Neural cell (in vitro differentiated cells): ENCODE measurements around the gene ESRP2. TPM values are rescaled to one million over a fixed set of nuclear protein-coding genes. Genes with fewer than 3 reads are reported as not detected.

Source experiments
- H2AFZ ChIP-seq: fragments of 200-600, 300-800 bp; sonication (generic), shearing (Covaris generic); 2 replicates; pipeline ENCODE4 v1.6.0; 2014; ENCODE audit warnings: low read depth, mild to moderate bottlenecking, antibody characterized with exemption, low read length, moderate library complexity
- H3F3A ChIP-seq: fragments of 200-600 bp; shearing (Covaris generic); 2 replicates; pipeline ENCODE4 v1.6.1; 2016; ENCODE audit warnings: mild to moderate bottlenecking, moderate library complexity, mixed read lengths, antibody characterized with exemption, low read length; ENCODE audit not compliant: insufficient read depth, poor library complexity, severe bottlenecking
- H3K27ac ChIP-seq: fragments of 200-600, 300-800 bp; sonication (generic), shearing (Covaris generic); 2 replicates; pipeline ENCODE4 v1.5.1; 2014; ENCODE audit warnings: mild to moderate bottlenecking, low read length, moderate library complexity
- H3K27me3 ChIP-seq: fragments of 300-800, 200-600 bp; sonication (generic), shearing (Covaris generic); 2 replicates; pipeline ENCODE4 v1.6.0; 2014; ENCODE audit warnings: mild to moderate bottlenecking, low read depth, low read length, moderate library complexity; ENCODE audit not compliant: insufficient read depth
- H3K36me3 ChIP-seq: fragments of 300-800, 200-600 bp; sonication (generic), shearing (Covaris generic); 2 replicates; pipeline ENCODE4 v1.5.1; 2014; ENCODE audit warnings: mild to moderate bottlenecking, antibody characterized with exemption, low read length, moderate library complexity; ENCODE audit not compliant: insufficient read depth
- H3K4me2 ChIP-seq: fragments of 300-800, 200-600 bp; sonication (generic), shearing (Covaris generic); 2 replicates; pipeline ENCODE4 v1.6.0; 2014; ENCODE audit warnings: mild to moderate bottlenecking, low read length
- H3K4me3 ChIP-seq: fragments of 300-800, 200-600 bp; sonication (generic), shearing (Covaris generic); 2 replicates; pipeline ENCODE4 v1.5.1; 2014; ENCODE audit warnings: mild to moderate bottlenecking, low read length, moderate library complexity
- H3K79me2 ChIP-seq: fragments of 200-600 bp; shearing (Covaris generic); replicated peaks from 2 replicates; pipeline ENCODE4 v1.6.0; 2014; ENCODE audit warnings: mild to moderate bottlenecking, low read length, moderate library complexity; ENCODE audit not compliant: insufficient read depth
- H3K9ac ChIP-seq: fragments of 300-800, 200-600 bp; sonication (generic), shearing (Covaris generic); 2 replicates; pipeline ENCODE4 v1.6.1; 2016; ENCODE audit warnings: mild to moderate bottlenecking, low read length, mixed read lengths
- H3K9me2 ChIP-seq: fragments of 200-600 bp; shearing (Covaris generic); 2 replicates; pipeline ENCODE4 v1.6.1; 2016; ENCODE audit warnings: mild to moderate bottlenecking, low read length, mixed read lengths; ENCODE audit not compliant: insufficient read depth
- H3K9me3 ChIP-seq: fragments of 200-600, 300-800 bp; sonication (generic), shearing (Covaris generic); 2 replicates; pipeline ENCODE4 v1.6.1; 2016; ENCODE audit warnings: mild to moderate bottlenecking, mixed run types, low read length, moderate library complexity, mixed read lengths
- H4K20me1 ChIP-seq: fragments of 200-600 bp; shearing (Covaris generic); 2 replicates; pipeline ENCODE4 v1.6.1; 2016; ENCODE audit warnings: mild to moderate bottlenecking, mixed run types; ENCODE audit not compliant: insufficient read depth
- EP300 ChIP-seq: fragments of 450-650 bp; conservative IDR thresholded peaks from 2 replicates; pipeline ENCODE4 v1.6.1; 2014; ENCODE audit warnings: antibody characterized with exemption, mild to moderate bottlenecking, moderate library complexity; ENCODE audit not compliant: poor library complexity, severe bottlenecking
- EZH2 ChIP-seq: fragments of 200-600, 300-800 bp; shearing (Covaris generic), sonication (generic); IDR thresholded peaks from 2 replicates; pipeline ENCODE4 v1.6.1; 2014; ENCODE audit warnings: antibody characterized with exemption, low read length, borderline replicate concordance, mild to moderate bottlenecking; ENCODE audit not compliant: insufficient read depth, poor library complexity, severe bottlenecking
- MXI1 ChIP-seq: fragments of 450-650 bp; conservative IDR thresholded peaks from 2 replicates; pipeline ENCODE4 v1.6.1; 2014; ENCODE audit warnings: antibody characterized with exemption, mild to moderate bottlenecking; ENCODE audit not compliant: poor library complexity, severe bottlenecking
- POLR2AphosphoS5 ChIP-seq: IDR thresholded peaks from 2 replicates; pipeline ENCODE4 v1.6.1; 2012
- RAD21 ChIP-seq: fragments of 450-650 bp; conservative IDR thresholded peaks from 2 replicates; pipeline ENCODE4 v1.6.1; 2014; ENCODE audit warnings: antibody characterized with exemption, mild to moderate bottlenecking, moderate library complexity
- SMC3 ChIP-seq: fragments of 450-650 bp; conservative IDR thresholded peaks from 2 replicates; pipeline ENCODE4 v1.6.1; 2014; ENCODE audit warnings: antibody characterized with exemption, mild to moderate bottlenecking, moderate library complexity; ENCODE audit not compliant: poor library complexity
- TAF1 ChIP-seq: IDR thresholded peaks from 2 replicates; pipeline ENCODE4 v1.6.1; 2012; ENCODE audit warnings: low read depth
- polyA plus RNA-seq: library from polyadenylated mRNA; depleted of rRNA; stranded (reverse); fragments of >200 nt; gene quantifications from 2 replicates; pipeline ENCODE4 v1.2.3, GENCODE V29; 2014
- TF ChIP-seq, protein P1 (sequence below): IDR thresholded peaks from 2 replicates; pipeline ENCODE4 v1.6.1; 2012; ENCODE audit warnings: borderline replicate concordance
- TF ChIP-seq, protein P2 (sequence below): fragments of 450-650 bp; IDR thresholded peaks from 2 replicates; pipeline ENCODE4 v1.5.1; 2014; ENCODE audit warnings: antibody characterized with exemption, mild to moderate bottlenecking, moderate library complexity; ENCODE audit not compliant: poor library complexity, severe bottlenecking

Gene ESRP2
- polyA plus RNA-seq, 1 donor from 2014 or later: not detected

DNA sequence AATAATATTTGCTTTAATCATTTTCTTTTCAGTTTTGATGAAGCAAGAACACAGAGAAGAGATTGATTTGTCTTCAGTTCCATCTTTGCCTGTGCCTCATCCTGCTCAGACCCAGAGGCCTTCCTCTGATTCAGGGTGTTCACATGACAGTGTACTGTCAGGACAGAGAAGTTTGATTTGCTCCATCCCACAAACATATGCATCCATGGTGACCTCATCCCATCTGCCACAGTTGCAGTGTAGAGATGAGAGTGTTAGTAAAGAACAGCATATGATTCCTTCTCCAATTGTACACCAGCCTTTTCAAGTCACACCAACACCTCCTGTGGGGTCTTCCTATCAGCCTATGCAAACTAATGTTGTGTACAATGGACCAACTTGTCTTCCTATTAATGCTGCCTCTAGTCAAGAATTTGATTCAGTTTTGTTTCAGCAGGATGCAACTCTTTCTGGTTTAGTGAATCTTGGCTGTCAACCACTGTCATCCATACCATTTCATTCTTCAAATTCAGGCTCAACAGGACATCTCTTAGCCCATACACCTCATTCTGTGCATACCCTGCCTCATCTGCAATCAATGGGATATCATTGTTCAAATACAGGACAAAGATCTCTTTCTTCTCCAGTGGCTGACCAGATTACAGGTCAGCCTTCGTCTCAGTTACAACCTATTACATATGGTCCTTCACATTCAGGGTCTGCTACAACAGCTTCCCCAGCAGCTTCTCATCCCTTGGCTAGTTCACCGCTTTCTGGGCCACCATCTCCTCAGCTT is 45.0 kb downstream of the ESRP2 start:
- TF ChIP-seq EZH2 (no peak), MXI1 (no peak), POLR2AphosphoS5 (no peak), EP300 (no peak), SMC3 (no peak), RAD21 (no peak), TAF1 (no peak)
- TF ChIP-seq, protein P1, sequence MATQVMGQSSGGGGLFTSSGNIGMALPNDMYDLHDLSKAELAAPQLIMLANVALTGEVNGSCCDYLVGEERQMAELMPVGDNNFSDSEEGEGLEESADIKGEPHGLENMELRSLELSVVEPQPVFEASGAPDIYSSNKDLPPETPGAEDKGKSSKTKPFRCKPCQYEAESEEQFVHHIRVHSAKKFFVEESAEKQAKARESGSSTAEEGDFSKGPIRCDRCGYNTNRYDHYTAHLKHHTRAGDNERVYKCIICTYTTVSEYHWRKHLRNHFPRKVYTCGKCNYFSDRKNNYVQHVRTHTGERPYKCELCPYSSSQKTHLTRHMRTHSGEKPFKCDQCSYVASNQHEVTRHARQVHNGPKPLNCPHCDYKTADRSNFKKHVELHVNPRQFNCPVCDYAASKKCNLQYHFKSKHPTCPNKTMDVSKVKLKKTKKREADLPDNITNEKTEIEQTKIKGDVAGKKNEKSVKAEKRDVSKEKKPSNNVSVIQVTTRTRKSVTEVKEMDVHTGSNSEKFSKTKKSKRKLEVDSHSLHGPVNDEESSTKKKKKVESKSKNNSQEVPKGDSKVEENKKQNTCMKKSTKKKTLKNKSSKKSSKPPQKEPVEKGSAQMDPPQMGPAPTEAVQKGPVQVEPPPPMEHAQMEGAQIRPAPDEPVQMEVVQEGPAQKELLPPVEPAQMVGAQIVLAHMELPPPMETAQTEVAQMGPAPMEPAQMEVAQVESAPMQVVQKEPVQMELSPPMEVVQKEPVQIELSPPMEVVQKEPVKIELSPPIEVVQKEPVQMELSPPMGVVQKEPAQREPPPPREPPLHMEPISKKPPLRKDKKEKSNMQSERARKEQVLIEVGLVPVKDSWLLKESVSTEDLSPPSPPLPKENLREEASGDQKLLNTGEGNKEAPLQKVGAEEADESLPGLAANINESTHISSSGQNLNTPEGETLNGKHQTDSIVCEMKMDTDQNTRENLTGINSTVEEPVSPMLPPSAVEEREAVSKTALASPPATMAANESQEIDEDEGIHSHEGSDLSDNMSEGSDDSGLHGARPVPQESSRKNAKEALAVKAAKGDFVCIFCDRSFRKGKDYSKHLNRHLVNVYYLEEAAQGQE: no peak
- TF ChIP-seq, protein P2, sequence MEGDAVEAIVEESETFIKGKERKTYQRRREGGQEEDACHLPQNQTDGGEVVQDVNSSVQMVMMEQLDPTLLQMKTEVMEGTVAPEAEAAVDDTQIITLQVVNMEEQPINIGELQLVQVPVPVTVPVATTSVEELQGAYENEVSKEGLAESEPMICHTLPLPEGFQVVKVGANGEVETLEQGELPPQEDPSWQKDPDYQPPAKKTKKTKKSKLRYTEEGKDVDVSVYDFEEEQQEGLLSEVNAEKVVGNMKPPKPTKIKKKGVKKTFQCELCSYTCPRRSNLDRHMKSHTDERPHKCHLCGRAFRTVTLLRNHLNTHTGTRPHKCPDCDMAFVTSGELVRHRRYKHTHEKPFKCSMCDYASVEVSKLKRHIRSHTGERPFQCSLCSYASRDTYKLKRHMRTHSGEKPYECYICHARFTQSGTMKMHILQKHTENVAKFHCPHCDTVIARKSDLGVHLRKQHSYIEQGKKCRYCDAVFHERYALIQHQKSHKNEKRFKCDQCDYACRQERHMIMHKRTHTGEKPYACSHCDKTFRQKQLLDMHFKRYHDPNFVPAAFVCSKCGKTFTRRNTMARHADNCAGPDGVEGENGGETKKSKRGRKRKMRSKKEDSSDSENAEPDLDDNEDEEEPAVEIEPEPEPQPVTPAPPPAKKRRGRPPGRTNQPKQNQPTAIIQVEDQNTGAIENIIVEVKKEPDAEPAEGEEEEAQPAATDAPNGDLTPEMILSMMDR: no peak
- H3K27ac ChIP-seq: no peak overlapping the region
- H3K36me3 ChIP-seq: no peaks in the 10 kb centered on the region
- H3K4me2 ChIP-seq: no peak overlapping the region
- H4K20me1 ChIP-seq: no peaks in the 10 kb centered on the region
- H3K9ac ChIP-seq: no peak overlapping the region
- no peaks in the 10 kb centered on the region for H3K79me2 ChIP-seq
- H3K27me3 ChIP-seq: no peaks in the 10 kb centered on the region
- H2AFZ ChIP-seq: no peak overlapping the region
- no peak overlapping the region for H3K4me3 ChIP-seq
- no peaks in the 10 kb centered on the region for H3K9me3 ChIP-seq
- no peaks in the 10 kb centered on the region for H3K9me2 ChIP-seq
- no peaks in the 10 kb centered on the region for H3F3A ChIP-seq

DNA sequence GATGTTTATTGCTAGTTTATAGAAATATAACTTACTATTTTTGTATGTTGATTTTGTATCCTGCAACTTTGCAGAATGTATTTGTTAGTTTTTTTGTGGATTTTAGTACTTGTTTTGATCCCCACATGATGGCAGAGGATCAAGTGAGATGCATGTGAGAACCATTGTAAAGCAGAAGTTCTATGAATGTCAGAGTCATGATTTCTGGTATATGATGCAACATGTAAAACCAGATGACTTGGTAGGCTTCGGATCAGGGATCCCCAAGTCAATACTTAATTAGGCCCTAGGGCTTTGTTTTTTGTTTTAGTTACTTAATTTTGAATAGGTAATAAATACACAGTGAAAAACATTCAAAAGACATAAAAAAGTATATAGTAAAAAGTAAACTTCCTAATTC is 45.8 kb downstream of the ESRP2 start:
- Histone ChIP-seq H3K9me3 (no peaks in the 10 kb centered on the region), H4K20me1 (no peaks in the 10 kb centered on the region), H3F3A (no peaks in the 10 kb centered on the region), H2AFZ (no peak overlapping the region), H3K9me2 (no peaks in the 10 kb centered on the region), H3K4me2 (no peak overlapping the region), H3K79me2 (no peaks in the 10 kb centered on the region), H3K9ac (no peak overlapping the region), H3K27ac (no peak overlapping the region), H3K4me3 (no peak overlapping the region), H3K36me3 (no peaks in the 10 kb centered on the region), H3K27me3 (no peaks in the 10 kb centered on the region)
- TF ChIP-seq TAF1 (no peak), SMC3 (no peak), MXI1 (no peak), EZH2 (no peak), EP300 (no peak), POLR2AphosphoS5 (no peak)
- TF ChIP-seq, protein P1: no peak
- TF ChIP-seq, protein P2: no peak
